ENCODE data around the gene LRP5. TPM values are rescaled to one million over a fixed set of nuclear protein-coding genes. Genes with fewer than 3 reads are reported as not detected.

The LRP5 gene
- total RNA-seq, 2 experiments from 2014 or later: 2.0 to 2.9 TPM

DNA sequence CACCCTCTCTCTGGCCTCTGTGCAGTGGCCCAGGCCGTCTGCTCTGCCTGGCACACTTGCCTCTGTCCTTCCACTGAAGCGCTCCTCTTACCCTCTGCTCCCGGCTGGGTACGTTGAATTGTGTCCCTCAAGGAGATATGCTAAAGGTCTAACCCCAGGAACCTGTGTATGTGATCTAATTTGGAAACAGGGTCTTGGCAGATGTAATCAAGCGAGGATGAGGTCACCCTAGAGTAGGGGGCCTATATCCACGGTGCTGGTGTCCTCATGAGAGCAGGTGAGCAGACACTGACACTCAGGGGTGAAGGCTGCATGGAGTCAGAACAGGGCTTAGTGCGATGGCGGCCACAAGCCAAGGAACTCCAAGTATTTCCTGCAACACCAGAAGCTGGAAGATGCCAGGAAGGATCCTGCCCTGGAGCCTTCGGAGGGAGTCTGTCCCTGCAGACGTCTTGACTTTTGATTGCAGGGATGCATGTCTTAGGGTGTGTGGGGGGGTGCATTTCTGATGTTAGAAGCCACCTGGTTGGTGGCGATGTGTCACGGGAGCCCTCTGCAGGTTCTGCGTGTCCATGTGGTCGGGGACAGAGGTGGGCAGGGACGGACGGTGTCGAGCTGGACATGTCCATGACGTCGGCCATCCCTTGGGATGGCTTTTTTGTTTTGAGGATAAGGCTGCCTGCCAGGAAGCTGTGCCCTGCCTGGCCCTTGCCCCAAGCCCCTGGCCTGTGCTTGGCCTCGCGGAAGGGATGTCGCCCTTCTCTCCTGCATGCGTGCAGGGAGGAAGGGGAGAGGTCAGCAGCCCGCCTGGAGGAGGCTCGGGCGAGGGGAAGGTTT, 68.6 kb downstream of the LRP5 start:
- Histone ChIP-seq H3K9me3 (ENCODE audit: control insufficient read depth in 1 of 2, insufficient read depth in 1 of 2, low read length in 2 of 2) (peaks cover 0 to under 1% of the 10 kb centered on the region in 2 experiments), H3K4me3 (ENCODE audit: low read length) (no peak overlapping the region), H3K27ac (ENCODE audit: low read depth in 1 of 2, low read length in 2 of 2) (no peak overlapping the region), H3K27me3 (ENCODE audit: control insufficient read depth in 1 of 2, insufficient read depth in 2 of 2, low read length in 2 of 2) (no peaks in the 10 kb centered on the region), H3K4me1 (ENCODE audit: insufficient read depth, low read length) (peaks cover 12% of the 10 kb centered on the region), H3K36me3 (ENCODE audit: insufficient read depth, low read length) (no peaks in the 10 kb centered on the region)
- Mint-ChIP-seq H3K27me3 (no peaks in the 10 kb centered on the region), H3K27ac (no peak overlapping the region), H3K4me1 (ENCODE audit: low read depth) (peaks cover 11% of the 10 kb centered on the region), H3K9me3 (no peaks in the 10 kb centered on the region), H3K36me3 (ENCODE audit: low read depth) (no peaks in the 10 kb centered on the region), H3K4me3 (no peak overlapping the region)
- CTCF ChIA-PET: no interaction called here
- intact Hi-C loops (cut with DNase I, micrococcal nuclease): loop anchor here (5.0 kb wide), 2 partner anchors 84 to 124 kb away; no protein-coding TSS in a partner anchor
- DNase-seq (no peak), ATAC-seq (ENCODE audit: poor library complexity) (no peak)
- POLR2A ChIA-PET: no interaction called here
- TF ChIP-seq, protein P1, sequence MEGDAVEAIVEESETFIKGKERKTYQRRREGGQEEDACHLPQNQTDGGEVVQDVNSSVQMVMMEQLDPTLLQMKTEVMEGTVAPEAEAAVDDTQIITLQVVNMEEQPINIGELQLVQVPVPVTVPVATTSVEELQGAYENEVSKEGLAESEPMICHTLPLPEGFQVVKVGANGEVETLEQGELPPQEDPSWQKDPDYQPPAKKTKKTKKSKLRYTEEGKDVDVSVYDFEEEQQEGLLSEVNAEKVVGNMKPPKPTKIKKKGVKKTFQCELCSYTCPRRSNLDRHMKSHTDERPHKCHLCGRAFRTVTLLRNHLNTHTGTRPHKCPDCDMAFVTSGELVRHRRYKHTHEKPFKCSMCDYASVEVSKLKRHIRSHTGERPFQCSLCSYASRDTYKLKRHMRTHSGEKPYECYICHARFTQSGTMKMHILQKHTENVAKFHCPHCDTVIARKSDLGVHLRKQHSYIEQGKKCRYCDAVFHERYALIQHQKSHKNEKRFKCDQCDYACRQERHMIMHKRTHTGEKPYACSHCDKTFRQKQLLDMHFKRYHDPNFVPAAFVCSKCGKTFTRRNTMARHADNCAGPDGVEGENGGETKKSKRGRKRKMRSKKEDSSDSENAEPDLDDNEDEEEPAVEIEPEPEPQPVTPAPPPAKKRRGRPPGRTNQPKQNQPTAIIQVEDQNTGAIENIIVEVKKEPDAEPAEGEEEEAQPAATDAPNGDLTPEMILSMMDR (IDR thresholded peaks at IDR 0.05): no peak

DNA sequence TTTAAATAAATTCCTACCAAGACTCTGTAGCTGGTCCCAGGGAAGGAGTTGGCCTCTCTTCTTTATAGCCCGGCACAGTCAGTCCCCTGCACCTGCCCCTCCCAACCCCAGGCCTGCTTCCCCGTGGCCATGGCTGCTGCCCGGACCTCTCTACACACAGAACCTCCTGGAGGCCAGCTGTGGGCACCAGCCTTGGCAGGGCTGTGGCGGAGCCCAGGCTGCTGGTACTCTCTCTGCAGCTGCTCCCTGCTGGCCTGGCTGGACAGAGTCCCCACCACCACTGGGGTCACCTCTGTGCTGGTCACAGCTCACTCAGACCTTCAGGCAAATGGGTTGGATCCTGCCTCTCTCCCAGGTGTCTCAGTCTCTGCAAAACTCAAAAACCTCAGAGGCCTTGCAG, 69.3 kb downstream of the LRP5 start:
- TF ChIP-seq, protein P1 (IDR thresholded peaks at IDR 0.05): no peak
- H3K36me3 Mint-ChIP-seq (ENCODE audit: low read depth): no peaks in the 10 kb centered on the region
- H3K27me3 Mint-ChIP-seq: no peaks in the 10 kb centered on the region
- peaks cover 11% of the 10 kb centered on the region for H3K4me1 Mint-ChIP-seq (ENCODE audit: low read depth)
- DNase-seq (no peak), ATAC-seq (ENCODE audit: poor library complexity) (no peak)
- no peaks in the 10 kb centered on the region for H3K9me3 Mint-ChIP-seq
- ChIA-PET POLR2A (no interaction called here), CTCF (no interaction called here)
- Histone ChIP-seq H3K9me3 (ENCODE audit: control insufficient read depth in 1 of 2, insufficient read depth in 1 of 2, low read length in 2 of 2) (peaks cover 0 to 8% of the 10 kb centered on the region in 2 experiments), H3K27ac (ENCODE audit: low read depth in 1 of 2, low read length in 2 of 2) (no peak overlapping the region), H3K27me3 (ENCODE audit: control insufficient read depth in 1 of 2, insufficient read depth in 2 of 2, low read length in 2 of 2) (no peaks in the 10 kb centered on the region), H3K4me3 (ENCODE audit: low read length) (no peak overlapping the region), H3K36me3 (ENCODE audit: insufficient read depth, low read length) (no peaks in the 10 kb centered on the region), H3K4me1 (ENCODE audit: insufficient read depth, low read length) (peaks cover 12% of the 10 kb centered on the region)
- no peak overlapping the region for H3K4me3 Mint-ChIP-seq
- H3K27ac Mint-ChIP-seq: no peak overlapping the region
- intact Hi-C loops (cut with DNase I, micrococcal nuclease): loop anchor here (5.0 kb wide), 2 partner anchors 84 to 124 kb away; no protein-coding TSS in a partner anchor

DNA sequence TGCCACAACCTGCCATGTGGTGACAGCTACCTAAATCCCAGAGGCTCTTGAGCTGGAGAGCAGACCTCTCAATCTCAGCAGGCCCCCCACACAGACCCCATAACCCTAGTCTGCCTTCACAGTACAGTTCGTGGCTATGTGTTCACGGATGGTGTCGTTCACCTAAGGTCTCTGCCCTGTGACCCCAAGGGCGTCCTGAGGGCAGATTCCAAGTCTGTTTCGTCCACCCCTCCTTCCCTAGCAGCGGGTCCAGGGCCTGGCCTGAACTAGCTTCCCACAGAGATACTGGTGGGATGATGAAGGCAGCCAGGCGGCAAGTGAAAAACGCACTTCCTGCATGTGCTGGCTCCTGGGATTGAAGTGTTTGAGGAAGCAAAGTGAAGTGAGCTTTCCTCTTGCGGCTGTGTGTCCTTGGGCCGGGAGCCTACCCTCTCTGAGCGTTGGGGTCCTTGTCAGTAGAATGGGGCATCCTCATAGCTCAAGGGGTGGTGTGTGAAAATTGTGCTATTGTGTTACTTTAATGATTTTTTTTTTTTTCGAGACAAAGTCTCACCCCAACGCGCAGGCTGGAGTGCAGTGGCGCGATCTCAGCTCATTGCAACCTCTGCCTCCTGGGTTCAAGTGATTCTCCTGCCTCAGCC, 70.1 kb downstream of the LRP5 start:
- TF ChIP-seq, protein P1 (IDR thresholded peaks at IDR 0.05): no peak
- Histone ChIP-seq H3K36me3 (ENCODE audit: insufficient read depth, low read length) (no peaks in the 10 kb centered on the region), H3K27ac (ENCODE audit: low read depth in 1 of 2, low read length in 2 of 2) (no peak overlapping the region), H3K9me3 (ENCODE audit: control insufficient read depth in 1 of 2, insufficient read depth in 1 of 2, low read length in 2 of 2) (peaks cover 0 to 8% of the 10 kb centered on the region in 2 experiments), H3K4me3 (ENCODE audit: low read length) (no peak overlapping the region), H3K27me3 (ENCODE audit: control insufficient read depth in 1 of 2, insufficient read depth in 2 of 2, low read length in 2 of 2) (no peaks in the 10 kb centered on the region), H3K4me1 (ENCODE audit: insufficient read depth, low read length) (peaks cover 12% of the 10 kb centered on the region)
- intact Hi-C loops (cut with DNase I, micrococcal nuclease): loop anchor here (5.0 kb wide), 2 partner anchors 85 to 125 kb away; no protein-coding TSS in a partner anchor
- CTCF ChIA-PET: no interaction called here
- H3K27me3 Mint-ChIP-seq: no peaks in the 10 kb centered on the region
- no peaks in the 10 kb centered on the region for H3K36me3 Mint-ChIP-seq (ENCODE audit: low read depth)
- H3K9me3 Mint-ChIP-seq: no peaks in the 10 kb centered on the region
- no peak overlapping the region for H3K27ac Mint-ChIP-seq
- ATAC-seq (ENCODE audit: poor library complexity) (no peak), DNase-seq (no peak)
- no peak overlapping the region for H3K4me3 Mint-ChIP-seq
- POLR2A ChIA-PET: no interaction called here
- peaks cover 11% of the 10 kb centered on the region for H3K4me1 Mint-ChIP-seq (ENCODE audit: low read depth)
